ENCODE data around the gene SOX4. TPM values are rescaled to one million over a fixed set of nuclear protein-coding genes. Genes with fewer than 3 reads are reported as not detected.

Gene SOX4
- total RNA-seq, 2 donors from 2014 or later: 1.9 to 3.5 TPM

DNA sequence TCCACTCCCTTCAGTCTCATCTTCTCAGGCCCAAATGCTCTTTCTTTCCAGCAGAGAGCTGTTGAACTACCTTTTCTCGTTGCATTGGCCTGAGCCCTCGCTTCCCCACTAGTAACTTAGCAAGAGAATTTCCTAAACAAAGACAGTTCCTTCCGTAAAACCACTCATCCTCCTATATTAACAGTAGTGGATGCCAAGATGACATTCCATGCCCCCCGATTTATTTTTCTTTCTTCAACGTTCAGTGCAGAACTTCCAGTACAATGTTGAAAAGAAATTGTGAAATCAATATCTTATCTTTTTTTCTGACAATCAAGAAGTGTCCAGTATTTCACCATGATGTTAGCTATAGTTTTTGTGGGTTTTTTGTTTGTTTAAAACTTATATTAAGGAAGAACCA is 45.8 kb downstream of the SOX4 start:
- H3K4me3 Mint-ChIP-seq: no peak overlapping the region
- H3K4me1 Mint-ChIP-seq (ENCODE audit: low read depth): no peaks in the 10 kb centered on the region
- DNase-seq: no peak

More for the DNA sequence above, 45.8 kb downstream of the SOX4 start:
- Mint-ChIP-seq H3K27ac (no peak overlapping the region), H3K9me3 (no peaks in the 10 kb centered on the region), H3K27me3 (ENCODE audit: low read depth) (no peaks in the 10 kb centered on the region), H3K36me3 (ENCODE audit: insufficient read depth in 2 of 2) (no peaks in the 10 kb centered on the region)
- no peak for ATAC-seq (replicated peaks in 1 of 2)

Data from activated T-cell treated with anti-CD3 and anti-CD28 coated beads, Interleukin-2, amount 50 U/mL, for 72 hours (primary cell).